ENCODE data around the gene HNF1A.

The HNF1A gene

GRCh38 chr12:120988658-120989057, 10.3 kb downstream of the HNF1A start:
- DNase-seq (ENCODE audit: low read depth) = no peak

- DNase-seq (ENCODE audit: low read depth) = no peak
These were observed 11.3 kb downstream of the HNF1A start for GRCh38 chr12:120989687-120990086.

- no peak for DNase-seq (ENCODE audit: low read depth)
These were observed 12.2 kb downstream of the HNF1A start for GRCh38 chr12:120990487-120991055.

GRCh38 chr12:120991965-120992364, 13.6 kb downstream of the HNF1A start:
- no peak for DNase-seq (ENCODE audit: low read depth)

GRCh38 chr12:120992989-120993388, 14.6 kb downstream of the HNF1A start:
- DNase-seq (ENCODE audit: low read depth) = no peak

- DNase-seq (ENCODE audit: low read depth) = no peak
These were observed 15.2 kb downstream of the HNF1A start for GRCh38 chr12:120993496-120993895.

GRCh38 chr12:120994059-120994458, 15.7 kb downstream of the HNF1A start:
- DNase-seq (ENCODE audit: low read depth) = no peak

GRCh38 chr12:120994589-120995337, 16.4 kb downstream of the HNF1A start:
- no peak for DNase-seq (ENCODE audit: low read depth)

GRCh38 chr12:120996133-120996746, 17.9 kb downstream of the HNF1A start:
- no peak for DNase-seq (ENCODE audit: low read depth)

GRCh38 chr12:120997448-120997847, 19.1 kb downstream of the HNF1A start:
- DNase-seq (ENCODE audit: low read depth) = no peak

- no peak for DNase-seq (ENCODE audit: low read depth)
These were observed 20.1 kb downstream of the HNF1A start for GRCh38 chr12:120998435-120998834.

- DNase-seq (ENCODE audit: low read depth) = no peak
These were observed 21.1 kb downstream of the HNF1A start for GRCh38 chr12:120999191-121000120.

- DNase-seq (ENCODE audit: low read depth) = no peak
These were observed 22.2 kb downstream of the HNF1A start for GRCh38 chr12:121000530-121000929.

- no peak for DNase-seq (ENCODE audit: low read depth)
These were observed 22.7 kb downstream of the HNF1A start for GRCh38 chr12:121001060-121001459.

- DNase-seq (ENCODE audit: low read depth) = no peak
These were observed 23.6 kb downstream of the HNF1A start for GRCh38 chr12:121001841-121002483.

GRCh38 chr12:121003650-121004049, 25.3 kb downstream of the HNF1A start:
- DNase-seq (ENCODE audit: low read depth) = no peak

- no peak for DNase-seq (ENCODE audit: low read depth)
These were observed 26.0 kb downstream of the HNF1A start for GRCh38 chr12:121004253-121004815.

- no peak for DNase-seq (ENCODE audit: low read depth)
These were observed 27.0 kb downstream of the HNF1A start for GRCh38 chr12:121005346-121005815.

GRCh38 chr12:121008347-121009098, 30.2 kb downstream of the HNF1A start:
- DNase-seq (ENCODE audit: low read depth) = no peak

GRCh38 chr12:121009741-121010140, 31.4 kb downstream of the HNF1A start:
- no peak for DNase-seq (ENCODE audit: low read depth)

- DNase-seq (ENCODE audit: low read depth) = no peak
These were observed 32.5 kb downstream of the HNF1A start for GRCh38 chr12:121010860-121011259.

All from stimulated activated CD4-positive, alpha-beta T cell treated with anti-CD3 and anti-CD28 coated beads, Interleukin-2, amount 100 ng/mL, for 4 hours (primary cell).